GM21381 (cell line): ENCODE results near the gene ZNF654.
"Not testable (repeated sequence)": the region's sequence is repeated elsewhere in the genome, so short reads cannot be mapped to it uniquely, and the experiment has no call there.

Experiments
- ATAC-seq: cut with Tn5 transposase; IDR thresholded peaks from one replicate; pipeline ENCODE4 v1.9.1; 2021; ENCODE audit warnings: mild to moderate bottlenecking, moderate library complexity; ENCODE audit not compliant: unreplicated experiment

ZNF654 gene

GRCh38 chr3:88059380-88060170 lies 520 bp downstream of the ZNF654 start:
- ATAC-seq, result peak; percentile 8

- ATAC-seq, result no peak
Observed at GRCh38 chr3:88061746-88062145, 2.7 kb downstream of the ZNF654 start.

- ATAC-seq, result no peak
Observed at GRCh38 chr3:88075072-88075471, 16.0 kb downstream of the ZNF654 start.

- no peak for ATAC-seq
Observed at GRCh38 chr3:88075497-88075896, 16.4 kb downstream of the ZNF654 start.

GRCh38 chr3:88076712-88077111 lies 17.7 kb downstream of the ZNF654 start:
- ATAC-seq, result no peak

- ATAC-seq, result no peak
Observed at GRCh38 chr3:88078932-88079331, 19.9 kb downstream of the ZNF654 start.

- ATAC-seq, result no peak
Observed at GRCh38 chr3:88082854-88083253, 23.8 kb downstream of the ZNF654 start.

- ATAC-seq, result no peak
Observed at GRCh38 chr3:88084097-88084501, 25.0 kb downstream of the ZNF654 start.

- ATAC-seq, result no peak
Observed at GRCh38 chr3:88090681-88091080, 31.6 kb downstream of the ZNF654 start.

GRCh38 chr3:88092270-88092669 lies 33.2 kb downstream of the ZNF654 start:
- ATAC-seq, result no peak

GRCh38 chr3:88093266-88093665 lies 34.2 kb downstream of the ZNF654 start:
- no peak for ATAC-seq

GRCh38 chr3:88101142-88101541 lies 42.1 kb downstream of the ZNF654 start:
- peak; percentile 61 for ATAC-seq

- ATAC-seq, result no peak
Observed at GRCh38 chr3:88105325-88105724, 46.3 kb downstream of the ZNF654 start.

- no peak for ATAC-seq
Observed at GRCh38 chr3:88112289-88112688, 53.2 kb downstream of the ZNF654 start.

- ATAC-seq, result peak; percentile 84
Observed at GRCh38 chr3:88113311-88114162, 54.5 kb downstream of the ZNF654 start.

- ATAC-seq, result no peak
Observed at GRCh38 chr3:88114878-88115549, 56.0 kb downstream of the ZNF654 start.

- ATAC-seq, result no peak
Observed at GRCh38 chr3:88117683-88118082, 58.6 kb downstream of the ZNF654 start.

GRCh38 chr3:88118603-88119002 lies 59.5 kb downstream of the ZNF654 start:
- ATAC-seq, result not testable (repeated sequence)

- no peak for ATAC-seq
Observed at GRCh38 chr3:88123526-88123925, 64.5 kb downstream of the ZNF654 start.

GRCh38 chr3:88131695-88132094 lies 72.6 kb downstream of the ZNF654 start:
- ATAC-seq, result no peak

GRCh38 chr3:88132894-88133293 lies 73.8 kb downstream of the ZNF654 start:
- ATAC-seq, result no peak
